GM18508 (cell line): ENCODE measurements around the gene CFAP92.

Experiments
- ATAC-seq: cut with Tn5 transposase; IDR thresholded peaks from one replicate; pipeline ENCODE4 v1.9.1; 2021; ENCODE audit warnings: moderate number of reproducible peaks; ENCODE audit not compliant: insufficient read depth, unreplicated experiment

The CFAP92 gene

DNA sequence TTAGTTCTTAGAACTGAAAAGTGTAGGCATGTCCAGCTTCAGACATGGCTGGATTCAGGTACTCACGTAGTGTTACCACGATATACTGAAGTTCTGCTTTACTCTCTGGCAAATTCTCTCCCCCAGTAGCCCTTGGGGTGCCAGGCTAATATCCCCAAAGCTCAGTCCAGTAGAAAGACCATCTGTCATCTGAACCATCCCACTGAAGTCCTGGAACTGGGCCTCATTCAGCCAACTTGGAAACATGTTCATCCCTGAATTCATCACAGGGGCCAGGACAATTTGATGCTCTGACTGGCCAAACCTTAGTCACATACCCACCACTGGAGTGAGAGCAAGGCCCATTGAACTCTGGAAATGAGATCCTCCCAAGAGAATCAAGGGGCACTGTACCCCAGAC, 15.4 kb upstream of the CFAP92 start:
- ATAC-seq = no peak

DNA sequence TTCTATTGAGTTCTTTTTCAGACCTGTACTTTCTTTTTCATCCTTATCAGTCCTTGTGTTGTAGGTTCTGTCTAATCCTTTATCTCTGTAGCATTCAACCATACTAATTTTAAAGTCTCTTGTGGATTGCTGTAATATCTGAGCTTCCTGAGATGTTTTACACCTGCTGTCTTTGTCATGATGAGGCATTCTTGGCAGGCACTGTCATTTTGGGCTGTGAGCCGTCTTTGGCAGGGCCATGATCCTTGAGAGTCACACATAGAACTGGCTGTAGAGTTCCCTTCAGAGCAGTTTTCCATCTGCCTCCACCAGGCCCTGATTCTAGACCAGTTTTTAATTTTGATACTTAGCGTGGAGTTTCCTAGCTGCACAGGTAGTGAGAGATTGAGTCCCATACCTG, 13.9 kb upstream of the CFAP92 start:
- ATAC-seq = no peak

DNA sequence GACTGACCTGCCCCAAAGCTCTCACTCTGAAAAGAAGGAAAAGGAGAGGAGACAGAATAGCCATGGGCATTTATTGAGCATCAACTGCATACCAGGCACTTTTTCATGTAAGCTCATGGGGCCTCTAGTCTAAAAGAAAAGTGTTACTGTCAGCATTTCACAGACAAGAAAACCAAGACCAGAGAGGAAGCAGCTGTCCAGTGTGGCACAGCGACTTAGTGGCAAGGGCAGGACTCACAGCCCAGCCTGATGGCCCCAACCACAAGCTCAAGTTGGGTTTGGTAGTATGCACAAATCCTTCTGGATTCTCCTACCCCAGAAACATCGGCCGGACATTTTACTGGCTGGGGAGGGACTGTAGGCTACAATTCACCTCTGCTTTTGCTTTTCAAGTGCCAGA, 13.0 kb upstream of the CFAP92 start:
- ATAC-seq = no peak

DNA sequence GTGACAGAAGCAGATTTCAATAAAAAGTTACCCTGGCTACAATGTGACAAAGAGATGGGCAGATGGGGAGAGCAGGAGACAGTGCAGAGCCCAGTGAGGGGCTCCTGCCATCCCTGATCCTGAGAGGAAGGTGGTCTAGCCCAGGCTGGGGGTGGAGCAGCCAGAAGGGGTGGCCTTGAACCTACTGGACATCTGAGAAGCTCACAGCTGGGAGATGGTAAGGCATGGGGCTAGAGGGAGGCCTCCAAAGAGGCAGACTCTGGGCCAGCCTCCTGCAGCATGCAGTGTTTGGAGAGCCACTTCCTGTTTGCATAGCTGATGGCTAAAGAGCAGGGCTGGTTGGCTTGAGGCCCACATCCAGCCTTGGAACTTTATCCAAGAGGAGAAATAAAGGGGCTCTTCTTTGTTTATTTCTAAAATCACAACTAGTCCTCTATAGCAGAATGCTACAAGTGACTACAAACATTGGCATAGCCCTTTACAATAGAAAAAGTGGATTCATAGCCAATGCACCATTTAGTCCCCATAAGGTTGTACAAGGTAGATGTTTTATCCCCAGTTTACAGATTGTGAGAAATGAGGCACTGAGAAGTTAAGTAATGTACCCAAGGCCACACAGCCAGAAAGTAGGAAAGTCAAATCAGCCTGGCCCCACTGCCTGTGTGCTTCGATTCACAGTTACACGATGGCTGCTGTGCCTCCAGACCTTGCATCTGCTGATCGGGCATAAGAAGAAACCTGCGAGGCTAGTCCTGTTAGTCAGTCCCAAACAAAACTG, 11.8 kb upstream of the CFAP92 start:
- no peak for ATAC-seq

DNA sequence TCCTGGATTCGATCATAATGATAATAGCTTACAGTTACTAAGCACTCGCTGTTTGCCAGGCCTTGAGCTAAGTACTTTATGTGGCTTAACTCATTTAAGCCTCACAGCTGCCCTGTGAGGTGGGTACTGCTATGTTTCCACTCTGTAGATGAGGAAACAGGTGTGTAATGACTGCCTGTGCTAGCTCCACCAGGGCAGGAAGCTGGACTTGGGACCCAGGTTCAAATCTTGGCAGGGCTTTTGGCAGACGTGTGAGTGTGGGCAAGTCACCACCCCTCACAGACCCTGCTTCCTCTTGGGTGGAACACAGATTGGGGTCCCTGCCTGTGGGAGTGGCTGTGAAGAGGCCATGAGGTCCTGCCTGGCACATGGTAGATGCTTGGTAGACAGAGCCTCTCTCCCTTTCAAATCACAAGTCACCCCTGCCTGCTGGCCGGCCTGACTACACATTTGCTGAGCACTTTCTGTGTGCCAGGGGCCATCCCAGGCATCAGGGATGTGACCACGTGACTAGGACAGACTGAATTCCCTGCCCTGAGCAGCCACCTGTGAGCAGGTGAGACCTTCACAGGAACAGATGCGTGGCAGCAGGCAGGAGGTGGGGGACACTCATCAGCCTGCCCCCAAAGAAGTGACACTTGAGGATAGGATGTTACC, 10.9 kb upstream of the CFAP92 start:
- no peak for ATAC-seq

GRCh38 chr3:129003578-129004112, 9.8 kb upstream of the CFAP92 start:
- no peak for ATAC-seq

DNA sequence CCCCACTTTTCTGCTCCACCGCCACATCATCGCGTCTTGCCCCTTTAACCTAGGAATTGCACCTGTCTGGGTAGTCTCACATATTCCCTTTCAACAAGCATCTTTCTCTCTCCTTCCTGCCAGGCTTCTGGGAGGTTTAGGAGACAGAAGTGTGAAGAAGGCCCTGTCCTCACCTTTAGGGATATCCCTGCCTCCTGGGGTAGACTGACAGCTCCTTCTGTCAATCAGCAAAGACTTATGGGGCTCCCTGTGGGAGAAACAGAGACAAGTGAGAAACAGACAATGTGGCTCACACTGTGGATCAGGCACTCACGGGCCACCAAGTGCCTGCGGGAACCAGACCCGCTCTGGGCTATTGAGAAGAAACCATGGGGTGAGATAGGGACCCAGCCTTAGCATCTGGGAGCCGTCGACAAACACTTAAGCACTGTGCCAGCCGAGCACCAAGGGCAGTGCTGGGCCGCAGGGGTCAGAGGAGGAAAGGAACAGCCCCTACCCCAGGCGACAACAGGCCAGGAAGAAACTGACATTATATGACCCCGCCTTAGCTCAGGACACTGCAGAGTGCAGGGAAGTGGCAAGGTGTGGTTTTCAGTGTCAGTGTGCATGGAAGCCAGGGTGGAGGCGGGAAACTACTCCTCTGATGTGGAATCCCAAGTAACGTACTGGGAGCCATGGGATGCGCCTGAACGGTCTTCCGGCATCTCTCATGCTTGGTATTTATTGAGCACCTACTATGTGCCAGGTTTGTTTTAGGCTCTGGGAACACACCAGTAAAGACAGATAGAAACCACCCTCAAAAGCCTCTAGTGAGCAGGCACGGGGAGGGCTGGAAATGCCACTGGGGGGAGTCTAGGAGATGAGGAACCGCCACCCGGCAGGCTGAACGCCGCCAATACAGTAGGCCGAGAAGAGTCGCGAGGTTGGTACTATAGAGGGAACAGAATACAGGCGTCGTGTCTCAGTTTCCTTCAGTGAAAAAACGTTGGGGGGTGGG, 9.0 kb upstream of the CFAP92 start:
- ATAC-seq = no peak

DNA sequence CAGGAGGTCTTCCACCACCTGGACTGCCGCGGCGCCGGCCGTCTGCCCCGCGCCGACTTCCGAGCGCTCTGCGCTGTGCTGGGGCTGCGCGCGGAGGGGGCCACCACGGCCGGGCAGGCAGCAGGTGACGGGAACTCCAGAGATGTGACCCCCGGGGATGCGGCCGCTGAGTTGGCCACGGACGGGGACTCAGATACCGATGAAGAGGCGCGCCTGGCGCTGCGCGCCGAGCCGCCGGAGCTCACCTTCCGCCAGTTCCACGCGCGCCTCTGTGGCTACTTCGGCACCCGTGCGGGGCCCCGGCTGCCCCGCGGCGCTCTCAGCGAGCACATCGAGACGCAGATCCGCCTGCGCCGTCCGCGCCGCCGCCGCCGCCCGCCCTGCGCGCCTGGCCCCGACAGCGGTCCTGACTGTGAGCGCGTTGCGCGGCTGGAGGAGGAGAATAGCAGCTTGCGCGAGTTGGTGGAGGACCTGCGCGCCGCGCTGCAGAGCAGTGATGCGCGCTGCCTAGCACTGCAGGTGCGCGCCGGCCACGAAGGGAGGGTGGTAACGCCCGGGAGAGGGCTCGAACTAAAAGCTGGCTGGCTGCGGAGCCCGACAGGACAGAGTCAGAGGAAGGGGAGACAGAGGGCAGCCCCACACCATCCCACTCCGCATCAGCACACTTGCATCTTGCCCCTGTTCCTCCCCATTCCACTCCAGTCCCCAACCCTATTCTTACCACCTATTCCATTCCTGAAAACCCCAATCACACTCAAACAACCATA, 8.1 kb upstream of the CFAP92 start:
- no peak for ATAC-seq

- no peak for ATAC-seq
These were observed 7.4 kb upstream of the CFAP92 start, which contains the start of gene EFCC1 for GRCh38 chr3:129001101-129001805. Gene EFCC1 (plus strand): TSS chr3:129001304. CDS start chr3:129001629, 325 bp downstream.

DNA sequence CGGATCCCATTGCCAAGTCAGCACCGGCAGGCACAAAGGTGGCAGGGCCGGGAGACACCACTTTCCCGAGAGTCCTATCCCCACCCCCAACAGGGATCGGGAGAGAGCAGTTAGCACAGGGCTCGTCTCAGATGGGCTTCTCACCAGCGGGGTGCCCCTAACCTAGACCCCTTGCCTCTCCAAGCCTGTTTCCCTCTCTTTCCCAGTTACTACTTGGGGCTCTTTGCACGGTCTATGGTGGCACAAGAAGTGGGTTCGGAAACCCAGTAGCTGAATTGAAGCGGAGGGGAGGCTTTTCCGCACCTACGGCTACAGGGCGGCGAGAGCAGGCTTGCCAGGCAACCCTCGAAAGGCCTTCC, 6.8 kb upstream of the CFAP92 start:
- ATAC-seq = no peak

DNA sequence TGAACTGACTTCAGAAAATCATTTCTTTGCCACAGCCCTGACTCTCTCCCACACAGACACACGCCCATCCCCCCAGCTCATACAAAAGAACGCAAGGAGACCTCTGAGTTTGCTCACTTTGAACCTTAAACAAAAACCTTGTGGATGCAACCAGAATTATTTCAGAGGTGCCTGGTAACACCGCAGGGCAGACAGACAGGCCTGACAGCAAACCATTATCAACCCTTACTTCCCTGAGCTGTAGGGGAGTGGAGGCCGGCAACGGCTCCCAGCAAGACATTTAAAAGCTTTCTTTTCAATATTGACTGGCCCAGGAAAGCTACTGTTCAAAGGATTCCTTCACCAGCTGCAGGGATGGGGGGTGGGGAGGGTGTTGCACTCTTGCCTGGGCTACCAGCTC, 5.2 kb upstream of the CFAP92 start:
- ATAC-seq = no peak

DNA sequence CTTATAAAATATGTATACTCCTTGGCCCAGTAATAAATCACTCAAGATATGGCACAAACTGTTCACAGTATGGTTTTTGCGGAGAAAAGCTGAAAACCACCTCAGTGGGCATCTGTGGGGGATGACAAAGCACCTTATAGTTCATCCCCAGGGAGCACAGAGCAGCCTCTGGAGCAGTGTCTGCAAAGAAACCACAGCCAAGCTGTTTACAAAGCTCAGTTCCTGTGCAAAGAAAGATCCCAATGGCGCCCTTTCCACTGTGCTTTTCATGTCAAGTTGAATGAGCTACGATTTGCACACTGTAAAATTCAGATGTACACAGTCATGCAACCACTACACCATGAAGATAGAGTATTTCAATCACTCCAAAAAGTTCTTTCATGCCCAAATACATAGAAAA, 4.7 kb upstream of the CFAP92 start:
- ATAC-seq = no peak

- ATAC-seq = no peak
These were observed 3.7 kb upstream of the CFAP92 start for GRCh38 chr3:128997486-128998133.

GRCh38 chr3:128996726-128997125, 2.9 kb upstream of the CFAP92 start:
- ATAC-seq = no peak

DNA sequence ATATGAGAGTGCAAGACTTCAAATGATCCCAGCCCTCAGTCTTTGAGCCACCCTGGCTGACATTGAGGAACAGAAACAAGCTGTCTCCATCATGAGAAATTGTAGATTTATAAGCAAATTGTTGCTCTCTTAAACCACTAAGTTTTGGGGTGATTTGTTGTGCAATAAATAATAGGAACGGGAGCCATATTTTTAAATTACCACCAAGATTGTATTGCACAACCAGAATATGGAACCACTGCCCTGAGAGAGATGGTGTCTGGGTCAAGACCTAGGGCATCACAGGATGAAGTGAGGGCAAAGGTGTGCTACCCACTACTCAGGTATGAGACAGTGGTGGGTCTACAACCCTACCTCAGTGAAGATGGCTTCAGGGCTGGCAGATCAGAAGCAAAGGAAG, 2.3 kb upstream of the CFAP92 start:
- ATAC-seq = no peak

- no peak for ATAC-seq
These were observed 1.9 kb upstream of the CFAP92 start for GRCh38 chr3:128995737-128996136.

DNA sequence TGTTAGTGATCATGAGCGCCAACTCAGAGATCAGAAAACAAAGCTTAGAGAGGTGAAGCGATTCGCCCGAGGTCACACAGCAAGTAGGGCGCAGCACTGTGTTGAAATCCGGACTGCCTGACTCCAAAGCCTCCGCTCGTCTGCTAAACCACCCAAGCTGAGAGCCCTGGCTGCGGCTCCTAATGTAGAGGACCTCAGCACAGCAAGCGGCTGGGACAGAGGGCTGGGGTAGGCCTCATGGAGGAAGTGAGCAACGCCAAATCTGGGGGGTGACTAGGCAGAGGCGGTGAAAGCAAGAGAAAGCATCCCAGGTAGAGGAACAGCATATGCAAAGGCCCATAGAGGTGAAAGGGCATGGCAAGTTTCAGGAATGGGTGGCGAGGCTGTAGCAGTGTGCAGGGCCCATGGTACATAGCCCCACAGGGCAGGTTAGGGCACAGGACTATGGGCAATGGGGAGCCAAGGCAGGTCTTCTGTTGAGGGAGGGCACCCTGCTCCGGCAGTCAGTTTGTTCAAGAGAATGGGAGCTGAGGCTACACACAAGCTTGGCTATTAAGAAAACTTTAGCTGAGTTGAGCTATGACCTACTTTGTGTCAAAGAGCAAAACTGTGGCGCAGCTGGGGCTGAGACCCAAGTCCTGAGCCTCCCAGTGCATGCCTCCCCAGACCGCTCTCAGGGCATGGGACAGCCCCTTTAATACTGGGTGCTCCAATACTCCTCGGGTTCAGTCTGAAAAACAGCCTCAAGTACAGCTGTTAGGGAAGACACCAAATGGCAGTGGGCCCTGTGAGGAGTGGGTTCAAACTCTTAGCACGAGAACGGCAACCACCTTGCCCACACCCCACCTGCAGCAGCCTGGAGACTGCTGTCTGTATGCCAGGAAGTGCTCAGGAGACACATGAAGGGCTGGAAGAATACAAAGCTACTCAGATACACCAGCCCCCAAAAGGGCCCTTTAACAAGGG, 988 bp upstream of the CFAP92 start:
- ATAC-seq = no peak

- ATAC-seq = no peak
These were observed 267 bp upstream of the CFAP92 start for GRCh38 chr3:128994173-128994512.
